DMS153 (cell line): ENCODE measurements around the gene MORF4L1.
"Not testable (repeated sequence)": the region's sequence is repeated elsewhere in the genome, so short reads cannot be mapped to it uniquely, and the experiment has no call there.

Experiments
- DNase-seq: peaks from one replicate; lab custom pipeline; 2025; lab: John Stamatoyannopoulos, UW

Gene MORF4L1

DNA sequence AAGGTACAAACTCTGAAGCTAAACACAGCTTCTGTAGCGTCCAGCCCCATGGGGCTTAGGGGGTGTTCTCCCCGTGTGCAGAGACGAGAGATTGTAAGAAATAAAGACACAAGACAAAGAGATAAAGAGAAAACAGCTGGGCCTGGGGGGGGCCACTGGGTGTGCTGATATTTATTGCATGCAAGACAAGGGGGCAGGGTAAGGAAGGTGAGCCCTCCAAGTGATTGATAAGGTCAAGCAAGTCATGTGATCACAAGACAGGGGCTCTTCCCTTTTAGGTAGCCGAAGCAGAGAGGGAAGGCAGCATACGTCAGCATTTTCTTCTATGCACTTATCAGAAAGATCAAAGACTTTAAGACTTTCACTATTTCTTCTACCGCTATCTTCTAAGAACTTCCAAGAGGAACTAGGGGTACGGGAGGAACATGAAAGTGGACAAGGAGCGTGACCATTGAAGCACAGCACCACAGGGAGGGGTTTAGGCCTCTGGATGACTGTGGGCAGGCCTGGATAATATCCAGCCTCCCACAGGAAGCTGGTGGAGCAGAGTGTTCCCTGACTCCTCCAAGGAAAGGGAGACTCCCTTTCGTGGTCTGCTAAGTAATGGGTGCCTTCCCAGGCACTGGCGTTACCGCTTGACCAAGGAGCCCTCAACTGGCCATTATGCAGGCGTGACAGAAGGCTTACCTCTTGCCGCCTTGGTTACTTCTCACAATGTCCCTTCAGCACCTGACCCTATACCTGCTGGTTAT is 29.8 kb downstream of the MORF4L1 start:
- DNase-seq = not testable (repeated sequence)

GRCh38 chr15:78904599-78905358 is 32.1 kb downstream of the MORF4L1 start:
- no peak for DNase-seq

- no peak for DNase-seq
Observed at GRCh38 chr15:78906316-78906620, 33.6 kb downstream of the MORF4L1 start.

GRCh38 chr15:78907577-78907976 is 34.9 kb downstream of the MORF4L1 start:
- no peak for DNase-seq

GRCh38 chr15:78909160-78909695 is 36.5 kb downstream of the MORF4L1 start:
- DNase-seq = no peak

GRCh38 chr15:78909791-78910228 is 37.1 kb downstream of the MORF4L1 start:
- DNase-seq = no peak

- DNase-seq = no peak
Observed at GRCh38 chr15:78910271-78910670, 37.6 kb downstream of the MORF4L1 start.

GRCh38 chr15:78912316-78912715 is 39.6 kb downstream of the MORF4L1 start:
- DNase-seq = no peak

GRCh38 chr15:78913012-78913411 is 40.3 kb downstream of the MORF4L1 start:
- DNase-seq = no peak

GRCh38 chr15:78914027-78914764 is 41.5 kb downstream of the MORF4L1 start:
- DNase-seq = no peak

GRCh38 chr15:78915341-78916087 is 42.8 kb downstream of the MORF4L1 start:
- no peak for DNase-seq

DNA sequence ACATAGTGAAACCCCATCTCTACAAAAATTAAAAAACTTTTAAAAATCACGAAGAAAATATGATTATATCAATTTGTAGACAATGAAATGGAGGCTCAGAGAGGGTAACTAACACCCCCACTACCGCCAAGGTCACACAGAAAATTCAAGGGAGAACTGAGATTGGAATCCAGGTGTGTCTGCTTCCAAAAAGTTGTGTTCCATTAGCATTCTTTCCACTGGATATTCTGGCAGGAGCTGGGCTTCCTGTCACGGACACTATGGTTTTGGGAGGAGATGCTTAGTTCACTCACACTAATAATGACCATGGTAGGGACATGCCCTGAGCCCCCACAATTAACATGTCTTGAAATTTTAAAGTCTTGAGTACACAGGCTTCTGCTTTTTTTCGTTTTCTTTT is 43.4 kb downstream of the MORF4L1 start:
- DNase-seq = no peak

GRCh38 chr15:78917888-78918287 is 45.2 kb downstream of the MORF4L1 start:
- no peak for DNase-seq

DNA sequence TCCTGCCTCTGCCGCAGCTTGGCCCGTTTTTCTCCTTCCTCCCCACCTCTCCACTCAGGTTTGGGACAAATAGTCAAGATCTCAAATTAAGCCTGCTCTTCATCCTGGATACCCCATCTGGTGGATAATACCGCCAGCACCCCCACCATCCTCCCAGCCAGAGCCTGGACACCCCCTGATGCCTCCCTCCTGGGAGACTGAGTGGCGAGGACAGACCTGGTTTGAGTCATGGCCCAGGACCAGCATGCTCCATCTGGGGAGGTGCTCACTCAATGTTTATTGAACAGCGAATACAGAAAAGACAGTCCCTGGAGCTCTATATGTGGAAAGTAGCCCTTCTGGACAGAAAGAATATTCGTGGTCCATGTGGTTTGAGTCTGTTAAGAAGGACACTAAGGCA is 48.8 kb downstream of the MORF4L1 start:
- no peak for DNase-seq

DNA sequence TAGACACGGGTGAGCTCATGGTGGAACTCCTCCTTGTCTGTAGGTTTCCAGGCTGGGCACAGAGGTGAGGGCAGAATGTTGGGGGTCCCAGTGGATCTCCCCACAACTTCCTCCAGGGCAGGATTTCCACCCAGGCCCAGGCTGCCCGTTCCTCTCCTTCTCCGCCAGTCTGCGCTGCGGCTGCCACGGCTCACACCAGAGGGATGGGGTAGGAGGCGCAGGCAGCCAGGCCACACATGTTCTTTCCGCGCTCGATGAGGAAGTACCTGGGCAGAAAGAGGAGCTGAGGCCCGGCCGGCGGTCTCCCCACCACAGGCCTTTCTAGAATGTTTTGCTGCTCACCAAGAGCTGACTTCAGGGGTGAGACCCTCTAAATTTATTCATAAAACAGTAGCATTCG is 49.2 kb downstream of the MORF4L1 start:
- DNase-seq = no peak

DNA sequence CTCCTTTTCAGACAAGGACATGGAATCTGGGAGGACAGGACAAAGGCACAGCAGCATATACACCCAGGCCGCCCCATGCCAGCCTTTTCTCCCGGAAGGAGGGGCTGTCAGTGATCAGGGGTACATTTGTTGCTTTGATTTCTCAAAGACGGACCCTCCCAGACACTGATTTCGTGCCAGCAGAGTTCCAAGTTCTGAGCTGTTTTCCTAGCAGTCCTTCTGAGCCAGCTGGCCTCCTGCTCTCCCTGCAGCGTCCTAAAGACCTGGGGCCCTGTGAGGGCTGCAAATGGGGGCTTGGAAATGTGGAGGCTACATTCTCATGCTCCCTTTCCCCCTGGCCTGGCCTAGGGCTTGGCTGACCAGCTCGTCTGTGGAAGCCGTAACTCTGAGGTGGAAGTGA is 49.8 kb downstream of the MORF4L1 start:
- DNase-seq = no peak

DNA sequence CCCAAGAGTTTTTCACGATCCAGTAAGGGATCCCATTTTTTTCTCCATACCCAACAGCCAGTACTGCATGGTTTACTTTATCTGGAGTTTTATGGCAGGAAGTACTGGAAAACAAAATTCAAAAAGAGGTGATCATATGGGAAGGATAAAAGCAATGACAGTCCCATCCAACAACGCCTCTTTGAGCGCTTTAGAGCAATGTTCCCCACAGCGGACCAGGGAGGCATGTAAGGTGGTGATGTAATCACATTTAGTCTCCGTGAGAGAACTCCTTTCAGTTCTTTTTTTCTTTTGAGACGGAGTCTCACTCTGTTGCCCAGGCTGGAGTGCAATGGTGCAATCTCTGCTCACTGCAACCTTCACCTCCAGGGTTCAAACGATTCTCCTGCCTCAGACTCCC is 50.3 kb downstream of the MORF4L1 start:
- DNase-seq = no peak

GRCh38 chr15:78923480-78924360 is 51.0 kb downstream of the MORF4L1 start:
- DNase-seq = no peak

DNA sequence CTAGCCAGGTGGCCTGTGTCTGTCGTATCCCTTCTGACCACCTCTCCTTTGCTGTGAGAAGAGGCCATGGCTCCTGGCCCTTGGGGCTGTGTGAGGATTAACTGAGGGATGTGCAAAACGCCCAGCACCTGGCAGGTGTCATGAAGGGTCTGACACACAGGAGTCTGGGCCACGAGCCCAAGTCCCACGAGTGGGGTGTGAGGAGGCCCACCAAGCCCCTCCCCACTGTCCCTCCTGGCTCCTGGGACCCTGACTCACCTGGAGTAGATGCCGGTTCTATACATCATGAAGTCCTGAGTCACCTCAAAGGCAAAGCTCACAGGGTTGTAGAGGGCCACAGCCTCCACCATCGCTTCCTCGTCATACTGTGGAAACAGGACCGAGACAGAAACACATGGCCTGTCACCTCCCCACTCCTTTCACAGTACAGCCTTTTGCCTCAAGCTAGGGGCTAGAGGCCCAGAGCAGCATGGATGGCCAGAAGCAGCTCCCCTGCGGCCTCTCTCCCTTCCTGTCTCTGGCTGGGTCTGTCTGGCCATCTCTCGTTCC is 52.5 kb downstream of the MORF4L1 start:
- DNase-seq = no peak

DNA sequence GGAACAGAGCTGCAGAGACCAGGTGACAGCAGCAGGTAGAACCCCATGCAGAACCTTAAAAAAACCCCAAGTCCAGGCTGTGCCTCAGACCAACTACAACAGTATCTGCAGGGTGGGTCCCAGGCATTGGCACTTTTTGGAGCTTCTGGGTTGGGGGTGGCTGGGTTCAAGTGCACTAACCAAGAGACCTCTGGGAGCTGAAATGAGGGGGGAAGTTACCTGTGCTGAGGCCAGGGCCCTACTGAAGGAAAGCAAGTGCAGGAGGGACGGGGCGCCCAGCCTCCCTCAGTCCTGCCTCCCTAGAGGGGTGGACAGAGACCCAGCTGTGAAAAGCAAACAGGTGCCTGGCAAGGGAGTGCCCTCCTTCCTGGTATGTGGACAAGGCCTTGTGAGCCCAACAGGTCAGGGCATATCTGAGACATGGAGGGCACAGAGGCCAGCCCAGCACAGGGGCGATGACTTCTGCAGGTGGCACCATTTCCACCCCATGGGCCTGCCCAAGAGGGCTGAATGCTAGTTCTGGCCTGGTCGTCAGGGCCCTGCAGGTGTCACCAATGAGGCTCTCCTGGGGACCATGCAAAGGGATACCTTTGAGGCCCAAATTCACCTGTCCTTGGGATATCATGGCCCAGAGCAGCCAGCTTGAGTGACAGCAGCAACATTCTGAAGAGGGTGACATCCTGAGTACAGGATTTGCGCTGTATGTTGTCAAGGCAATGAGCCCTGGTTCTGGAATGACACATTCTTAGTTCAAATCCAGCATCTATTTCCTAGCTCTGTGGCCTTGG is 53.5 kb downstream of the MORF4L1 start:
- DNase-seq = no peak
